ENCODE measurements around the gene NUDT4B.
"Not testable (repeated sequence)": the region's sequence is repeated elsewhere in the genome, so short reads cannot be mapped to it uniquely, and the experiment has no call there.

- not testable (repeated sequence) for TF ChIP-seq CTCF (conservative IDR thresholded peaks at IDR 0.05); ZFX (IDR thresholded peaks at IDR 0.05)
These were observed 44.5 kb upstream of the NUDT4B start for GRCh38 chr1:148703973-148704591.
